H1 (cell line): ENCODE data around the gene TMEM200C.

Experiments used
- EGR1 ChIP-seq: IDR thresholded peaks from 2 replicates; pipeline ENCODE4 v1.6.1; 2011; ENCODE audit warnings: low read depth, low read length, borderline replicate concordance
- RFX5 ChIP-seq: IDR thresholded peaks from 2 replicates; pipeline ENCODE4 v1.6.1; 2011; ENCODE audit warnings: low read depth, low read length, improper control_type of control experiment, borderline replicate concordance
- YY1 ChIP-seq: IDR thresholded peaks from 2 replicates; pipeline ENCODE4 v1.6.1; 2011; ENCODE audit warnings: low read depth, mild to moderate bottlenecking, low read length

- TF ChIP-seq YY1 (no peak), RFX5 (no peak), EGR1 (no peak)
Observed at GRCh38 chr18:5857180-5857579, 38.1 kb downstream of the TMEM200C start.
